Memory B cell (primary cell): ENCODE data around the gene DGKZ.

ENCODE experiments used
- ATAC-seq: fragments of 150-1000 bp; cut with Tn5 transposase; 2 replicates; pipeline ENCODE4 v1.10.0; 2021; ENCODE audit warnings: low read depth, mild to moderate bottlenecking, moderate library complexity
- DNase-seq, 2 donors: peaks; one replicate each; pipeline ENCODE4 v3.0.0; 2022; ENCODE audit warnings: low spot score in 2 of 2
- H3K27ac Mint-ChIP-seq: one replicate; pipeline ENCODE4 v1.8.0; 2022; ENCODE audit warnings: mild to moderate bottlenecking, moderate library complexity, mixed read lengths
- H3K27me3 Mint-ChIP-seq: one replicate; pipeline ENCODE4 v1.8.0; 2022; ENCODE audit warnings: mixed read lengths
- H3K36me3 Mint-ChIP-seq: one replicate; pipeline ENCODE4 v1.8.0; 2022; ENCODE audit warnings: mild to moderate bottlenecking, mixed read lengths
- H3K4me1 Mint-ChIP-seq: one replicate; pipeline ENCODE4 v1.8.0; 2022; ENCODE audit warnings: mixed read lengths
- H3K4me3 Mint-ChIP-seq: one replicate; pipeline ENCODE4 v1.8.0; 2022; ENCODE audit warnings: mild to moderate bottlenecking, moderate library complexity, mixed read lengths
- H3K9me3 Mint-ChIP-seq: one replicate; pipeline ENCODE4 v1.8.0; 2022; ENCODE audit warnings: mixed read lengths

DGKZ gene

GRCh38 chr11:46390331-46391171, 43.3 kb downstream of the DGKZ start:
- ATAC-seq = no peak
- no peak overlapping the region for H3K27ac Mint-ChIP-seq

DNA sequence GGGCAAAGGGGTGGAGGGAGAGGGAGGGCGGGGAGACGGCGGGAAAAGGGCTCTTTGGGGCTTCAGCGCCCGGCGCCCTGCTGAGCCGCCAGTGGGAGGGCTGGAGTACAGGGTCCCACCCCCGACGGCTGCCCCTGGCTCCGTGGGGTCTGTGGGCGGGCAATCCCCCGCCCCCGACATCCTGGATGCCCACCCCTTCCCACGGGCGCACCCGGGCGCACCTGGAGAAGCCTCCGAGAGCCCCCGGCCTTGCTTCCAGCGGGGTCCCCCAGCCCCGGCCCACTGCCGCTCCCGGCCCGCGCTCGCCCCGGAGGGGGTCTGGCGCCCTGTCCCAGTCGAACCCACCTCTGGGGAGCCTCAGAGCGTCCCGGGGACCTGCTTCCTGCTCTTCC, 43.9 kb downstream of the DGKZ start:
- DNase-seq = no peak
- H3K27ac Mint-ChIP-seq = no peak overlapping the region
- no peak overlapping the region for H3K4me3 Mint-ChIP-seq
- no peaks in the 10 kb centered on the region for H3K36me3 Mint-ChIP-seq
- peaks cover 28% of the 10 kb centered on the region for H3K27me3 Mint-ChIP-seq
- peaks cover 2% of the 10 kb centered on the region for H3K9me3 Mint-ChIP-seq
- ATAC-seq = no peak
- H3K4me1 Mint-ChIP-seq = peaks cover 13% of the 10 kb centered on the region

More at GRCh38 chr11:46390331-46391171, 43.3 kb downstream of the DGKZ start:
- H3K9me3 Mint-ChIP-seq = peaks cover 2% of the 10 kb centered on the region
- H3K36me3 Mint-ChIP-seq = peaks cover 2% of the 10 kb centered on the region
- peaks cover 34% of the 10 kb centered on the region for H3K27me3 Mint-ChIP-seq
- no peak for DNase-seq
- peak overlapping the region; percentile 66 for H3K4me3 Mint-ChIP-seq
- peaks cover 13% of the 10 kb centered on the region for H3K4me1 Mint-ChIP-seq

DNA sequence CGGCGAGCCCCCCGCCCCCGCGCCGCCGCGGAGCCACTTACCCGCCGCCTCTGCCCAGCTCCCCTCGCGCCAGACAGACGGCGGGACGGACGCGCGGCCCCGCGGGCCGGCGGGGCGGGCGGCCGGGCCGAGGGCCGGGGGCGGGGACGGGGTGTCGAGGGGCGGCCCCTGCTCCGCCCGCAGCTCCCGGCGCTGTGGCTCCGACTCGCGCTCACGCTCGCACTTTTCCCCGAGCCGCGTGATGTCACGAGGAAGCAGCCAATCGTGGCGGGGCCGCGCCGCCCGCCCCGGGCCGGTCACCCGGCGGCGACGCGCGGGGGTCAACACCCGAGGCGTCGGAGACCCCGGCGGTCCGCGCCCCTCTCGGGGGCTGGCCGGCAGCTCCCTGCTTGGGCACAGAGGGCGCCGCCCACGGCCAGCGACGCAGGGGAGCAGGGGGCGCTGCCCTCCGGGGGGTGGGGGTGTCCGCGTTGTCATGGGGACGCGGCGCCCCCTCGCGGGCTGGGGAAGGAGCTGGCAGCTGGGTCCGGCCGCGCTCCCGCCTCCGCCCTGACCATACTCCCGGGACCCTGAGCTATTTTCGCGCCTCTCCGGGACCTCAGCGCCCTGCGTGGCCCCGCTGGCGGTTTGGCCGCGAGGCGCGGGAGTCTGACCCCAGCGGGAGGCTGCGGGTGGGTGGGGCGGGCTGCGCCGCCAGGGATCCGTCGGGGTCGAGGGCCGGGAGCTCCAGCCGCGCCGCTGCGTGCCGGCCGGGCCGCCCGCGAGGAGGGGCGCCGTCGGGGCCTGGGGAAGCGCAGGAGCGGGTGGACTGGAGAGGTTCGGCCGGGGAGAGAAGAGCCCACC, 44.5 kb downstream of the DGKZ start, which contains the start of gene CHRM4:
Gene CHRM4, minus strand, starts transcription at position 199 of the 843 bp plus-strand sequence. CDS start 5,219 bp downstream, outside the sequence.
- peak within 1 kb of the TSS; percentile 73 for H3K4me3 Mint-ChIP-seq
- H3K4me1 Mint-ChIP-seq = peaks cover 13% of the 10 kb centered on the region
- no peak for DNase-seq
- H3K36me3 Mint-ChIP-seq = peaks cover 3% of the 10 kb centered on the region
- peaks cover 22% of the 10 kb centered on the region for H3K27me3 Mint-ChIP-seq
- peaks cover 2% of the 10 kb centered on the region for H3K9me3 Mint-ChIP-seq
- no peak for ATAC-seq
- H3K27ac Mint-ChIP-seq = no peak within 1 kb of the TSS

DNA sequence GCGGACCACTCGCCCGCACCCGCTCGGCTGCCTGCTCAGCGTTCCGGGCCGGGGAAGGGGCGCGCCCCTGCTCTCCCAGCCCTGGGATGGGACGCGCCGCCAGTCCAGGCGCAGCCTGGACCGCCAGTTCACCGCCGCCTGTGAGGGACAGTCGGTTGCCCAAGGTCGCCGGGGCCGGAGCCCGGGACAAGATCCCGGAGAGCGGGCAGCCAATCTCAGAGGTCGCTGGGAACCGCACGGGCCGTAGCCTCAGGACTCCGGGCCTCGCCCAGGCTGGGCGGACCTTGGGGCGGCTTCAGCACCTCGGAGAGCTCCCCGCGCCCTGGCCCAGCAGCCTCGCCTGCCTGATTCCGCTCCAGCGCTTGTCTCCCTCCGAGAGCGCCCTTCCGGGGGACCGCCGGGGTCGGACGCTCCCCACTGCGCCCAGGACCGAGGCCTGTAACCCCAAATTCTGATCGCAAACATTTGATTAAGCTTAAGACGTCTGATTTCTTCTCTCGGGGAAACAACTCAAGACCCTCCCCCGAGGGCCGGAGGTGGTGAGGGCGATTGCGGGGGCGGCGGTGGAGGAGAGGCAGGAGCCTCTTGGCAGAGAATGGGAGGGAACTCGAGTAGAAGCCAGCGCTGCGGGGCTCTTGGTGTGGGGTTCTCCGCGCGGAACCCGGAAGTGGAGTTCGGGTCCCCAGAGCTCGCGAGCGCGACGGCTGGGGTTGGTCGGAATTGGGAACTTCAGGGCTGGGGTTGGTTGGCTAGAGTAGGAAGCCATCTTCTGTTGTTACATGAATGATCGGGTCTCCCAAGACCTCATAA, 45.4 kb downstream of the DGKZ start:
- H3K27ac Mint-ChIP-seq = no peak overlapping the region
- H3K27me3 Mint-ChIP-seq = peaks cover 16% of the 10 kb centered on the region
- ATAC-seq (peak; percentile 81), DNase-seq (peak; percentile 74 to 81)
- H3K4me3 Mint-ChIP-seq = peak overlapping the region; percentile 73
- H3K36me3 Mint-ChIP-seq = peaks cover 9% of the 10 kb centered on the region
- peaks cover 2% of the 10 kb centered on the region for H3K9me3 Mint-ChIP-seq
- H3K4me1 Mint-ChIP-seq = peaks cover 13% of the 10 kb centered on the region

DNA sequence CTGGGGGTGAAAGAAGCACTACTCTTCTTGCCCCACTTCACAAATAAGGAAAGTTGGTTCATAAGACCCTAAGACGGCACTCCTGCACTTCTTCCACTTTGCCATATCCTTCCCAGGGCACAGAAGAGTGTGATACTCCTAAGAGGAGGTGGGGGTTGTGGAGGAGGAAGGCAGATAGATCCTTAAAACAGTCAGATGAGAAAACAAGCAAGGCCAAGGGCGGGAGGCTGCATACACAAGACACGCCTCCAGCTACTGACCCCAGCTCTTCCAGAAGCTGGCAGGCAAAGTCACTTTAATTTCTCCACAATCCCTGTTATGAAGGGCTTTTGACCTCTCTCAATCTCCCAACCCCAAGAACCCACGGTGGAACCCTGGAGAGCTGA, 46.0 kb downstream of the DGKZ start:
- Mint-ChIP-seq H3K4me1 (peaks cover 11% of the 10 kb centered on the region), H3K27ac (no peak overlapping the region)

GRCh38 chr11:46393759-46394158, 46.5 kb downstream of the DGKZ start:
- H3K27ac Mint-ChIP-seq = no peak overlapping the region
- ATAC-seq = no peak

More for the DNA sequence above, 46.0 kb downstream of the DGKZ start:
- Mint-ChIP-seq H3K4me3 (no peak overlapping the region), H3K36me3 (peaks cover 13% of the 10 kb centered on the region), H3K9me3 (peaks cover 2% of the 10 kb centered on the region), H3K27me3 (peaks cover 12% of the 10 kb centered on the region)
- ATAC-seq (no peak), DNase-seq (no peak)

DNA sequence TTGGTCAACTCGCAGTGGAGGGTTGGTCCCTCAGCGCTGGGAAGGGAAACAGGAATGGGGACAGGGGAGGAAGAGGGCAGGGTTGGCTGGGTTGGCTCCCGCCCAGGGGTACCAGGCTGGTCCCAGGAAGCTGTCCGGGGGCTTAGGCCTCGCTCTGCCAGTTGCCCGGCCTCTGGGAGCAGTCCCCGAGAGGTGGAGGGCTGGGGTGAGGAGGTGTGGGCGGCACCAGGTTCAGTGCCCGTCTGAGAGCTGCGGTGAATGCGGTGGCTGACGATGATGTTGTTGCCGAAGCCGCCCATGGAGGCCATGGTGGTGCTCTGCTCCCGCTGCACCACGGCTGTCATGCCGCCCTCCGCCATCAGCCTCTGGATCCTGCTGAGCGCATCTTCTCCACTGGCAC, 50.3 kb downstream of the DGKZ start:
- H3K27me3 Mint-ChIP-seq = peaks cover 3% of the 10 kb centered on the region
- ATAC-seq (no peak), DNase-seq (no peak)
- H3K27ac Mint-ChIP-seq = no peak overlapping the region
- peaks cover 2% of the 10 kb centered on the region for H3K9me3 Mint-ChIP-seq
- no peak overlapping the region for H3K4me3 Mint-ChIP-seq
- peaks cover 28% of the 10 kb centered on the region for H3K36me3 Mint-ChIP-seq
- H3K4me1 Mint-ChIP-seq = peaks cover 5% of the 10 kb centered on the region

More at GRCh38 chr11:46393759-46394158, 46.5 kb downstream of the DGKZ start:
- no peak for DNase-seq
- Mint-ChIP-seq H3K4me1 (peaks cover 11% of the 10 kb centered on the region), H3K9me3 (peaks cover 2% of the 10 kb centered on the region), H3K36me3 (peaks cover 15% of the 10 kb centered on the region), H3K4me3 (no peak overlapping the region), H3K27me3 (peaks cover 8% of the 10 kb centered on the region)

DNA sequence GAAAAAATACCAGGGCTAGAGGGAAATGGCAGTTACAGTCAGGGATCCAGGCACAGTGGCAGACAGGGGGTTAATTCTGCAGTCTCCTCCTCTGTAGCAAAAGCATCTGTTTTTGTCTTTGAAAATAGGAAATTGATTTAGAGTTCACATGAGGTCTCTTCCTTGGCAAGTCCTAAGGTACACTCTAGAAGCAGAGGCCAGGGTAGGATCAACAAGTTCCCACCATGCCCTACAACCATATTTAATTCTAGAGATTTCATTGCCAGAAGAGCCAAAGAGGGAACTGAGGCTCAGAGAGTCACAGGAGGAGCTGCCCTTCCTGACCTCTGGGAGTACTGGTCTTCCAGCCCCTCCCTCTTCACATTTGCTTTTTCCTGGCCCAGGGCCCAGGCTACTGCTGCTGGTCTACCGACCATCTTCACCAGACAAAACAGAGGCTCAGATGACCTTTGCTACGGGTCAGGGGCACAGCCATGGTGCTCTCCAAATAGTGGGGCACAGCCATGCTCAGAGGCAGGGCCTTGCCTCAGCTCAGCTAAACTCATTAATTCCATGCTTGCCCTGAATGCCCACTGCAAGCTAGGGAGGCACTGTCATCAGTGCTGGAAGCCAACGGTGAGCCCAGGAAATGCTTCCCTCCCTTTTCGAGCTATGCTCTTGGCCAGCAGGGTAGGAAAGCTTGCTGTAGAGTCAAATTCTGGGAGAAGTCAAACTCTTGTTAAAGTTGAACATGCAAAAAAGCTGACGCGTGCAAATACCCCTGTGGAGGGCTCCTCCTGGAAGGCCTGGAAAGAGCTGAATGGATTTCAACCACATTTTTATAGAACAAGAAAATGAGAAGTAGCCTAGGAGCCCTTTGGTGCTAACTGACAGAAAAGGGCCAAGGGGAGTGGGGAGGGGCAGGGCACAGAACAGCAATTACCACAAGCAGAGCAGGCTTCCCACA, 56.0 kb downstream of the DGKZ start:
- Mint-ChIP-seq H3K4me3 (no peak overlapping the region), H3K27me3 (no peaks in the 10 kb centered on the region), H3K27ac (no peak overlapping the region), H3K36me3 (peaks cover 40% of the 10 kb centered on the region), H3K4me1 (no peaks in the 10 kb centered on the region), H3K9me3 (no peaks in the 10 kb centered on the region)
- DNase-seq = no peak
- ATAC-seq = no peak

GRCh38 chr11:46404476-46405017, 57.3 kb downstream of the DGKZ start:
- no peak for ATAC-seq
- H3K27me3 Mint-ChIP-seq = no peaks in the 10 kb centered on the region

GRCh38 chr11:46407635-46408034, 60.4 kb downstream of the DGKZ start:
- Mint-ChIP-seq H3K4me3 (no peak overlapping the region), H3K9me3 (no peaks in the 10 kb centered on the region), H3K27ac (no peak overlapping the region), H3K4me1 (no peaks in the 10 kb centered on the region), H3K36me3 (peaks cover 32% of the 10 kb centered on the region), H3K27me3 (no peaks in the 10 kb centered on the region)
- no peak for DNase-seq
- ATAC-seq = no peak

More at GRCh38 chr11:46404476-46405017, 57.3 kb downstream of the DGKZ start:
- DNase-seq = no peak
- Mint-ChIP-seq H3K4me1 (no peaks in the 10 kb centered on the region), H3K36me3 (peaks cover 43% of the 10 kb centered on the region), H3K9me3 (no peaks in the 10 kb centered on the region), H3K4me3 (no peak overlapping the region), H3K27ac (no peak overlapping the region)

DNA sequence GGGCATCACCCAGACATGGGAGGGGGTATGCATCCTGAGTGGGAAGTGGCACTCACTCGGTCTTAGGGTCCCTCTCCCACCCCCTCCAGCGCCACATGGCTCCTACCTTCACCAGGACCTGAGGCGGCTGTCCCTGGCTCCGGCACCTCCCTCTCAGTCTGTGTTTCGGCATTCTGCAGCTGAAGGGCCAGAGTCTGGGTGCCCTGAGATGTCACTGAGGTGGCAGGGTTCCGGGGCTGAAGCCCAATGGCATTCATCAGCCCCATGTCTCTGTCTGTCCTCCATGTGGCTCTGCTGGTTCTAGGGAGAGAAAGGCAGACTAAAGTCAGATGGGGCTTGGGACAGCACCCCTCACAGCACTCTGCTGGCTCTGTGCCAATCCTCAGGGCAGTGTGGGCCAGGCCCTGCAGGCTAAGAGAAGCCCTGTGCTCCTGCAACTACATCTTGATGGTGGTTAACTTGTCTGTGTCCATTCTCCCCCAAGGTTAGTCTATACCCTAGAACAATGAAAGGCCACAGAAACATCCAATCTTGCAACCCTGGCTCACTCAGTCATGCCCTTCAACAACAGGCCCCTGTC, 61.2 kb downstream of the DGKZ start:
- DNase-seq = no peak
- H3K4me1 Mint-ChIP-seq = no peaks in the 10 kb centered on the region
- H3K4me3 Mint-ChIP-seq = no peak overlapping the region
- ATAC-seq = no peak
- no peak overlapping the region for H3K27ac Mint-ChIP-seq
- no peaks in the 10 kb centered on the region for H3K9me3 Mint-ChIP-seq
- H3K27me3 Mint-ChIP-seq = no peaks in the 10 kb centered on the region
- peaks cover 26% of the 10 kb centered on the region for H3K36me3 Mint-ChIP-seq

DNA sequence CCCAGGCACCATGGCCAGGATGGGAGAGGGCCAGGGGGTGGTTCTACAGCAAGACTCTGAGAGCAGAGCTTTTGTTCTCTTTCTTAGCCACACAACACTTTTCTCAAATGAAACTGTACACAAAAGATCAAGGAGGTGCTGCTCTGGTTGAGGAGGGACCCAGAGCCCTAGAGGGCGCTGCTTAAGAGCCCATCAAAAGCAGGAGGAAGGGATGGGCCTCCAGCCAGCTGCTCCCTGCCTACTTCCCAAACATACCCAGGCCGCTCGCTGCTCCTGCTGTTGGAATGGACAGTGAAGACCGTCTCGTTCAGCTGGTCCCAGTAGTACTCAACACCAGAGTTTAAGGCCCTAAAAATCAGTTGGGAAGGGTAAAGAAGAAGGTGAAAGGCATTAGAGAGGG, 62.8 kb downstream of the DGKZ start:
- Mint-ChIP-seq H3K36me3 (peaks cover 32% of the 10 kb centered on the region), H3K27ac (no peak overlapping the region), H3K9me3 (no peaks in the 10 kb centered on the region), H3K4me3 (no peak overlapping the region), H3K27me3 (no peaks in the 10 kb centered on the region), H3K4me1 (no peaks in the 10 kb centered on the region)
- DNase-seq (no peak), ATAC-seq (no peak)
